GM23248 (cell line): ENCODE measurements around the gene LSAMP.

Experiments used
- EZH2 ChIP-seq: fragments of 200-600 bp; sonication (generic); IDR thresholded peaks from 2 replicates; pipeline ENCODE4 v1.6.1; 2018; ENCODE audit warnings: antibody characterized with exemption, mild to moderate bottlenecking; ENCODE audit not compliant: insufficient read depth, poor library complexity, severe bottlenecking
- EZH2phosphoT487 ChIP-seq: fragments of 200-600 bp; sonication (generic); IDR thresholded peaks from 2 replicates; pipeline ENCODE4 v1.6.1; 2018; ENCODE audit warnings: antibody characterized with exemption, moderate library complexity, mild to moderate bottlenecking, low read depth; ENCODE audit not compliant: insufficient read depth

DNA sequence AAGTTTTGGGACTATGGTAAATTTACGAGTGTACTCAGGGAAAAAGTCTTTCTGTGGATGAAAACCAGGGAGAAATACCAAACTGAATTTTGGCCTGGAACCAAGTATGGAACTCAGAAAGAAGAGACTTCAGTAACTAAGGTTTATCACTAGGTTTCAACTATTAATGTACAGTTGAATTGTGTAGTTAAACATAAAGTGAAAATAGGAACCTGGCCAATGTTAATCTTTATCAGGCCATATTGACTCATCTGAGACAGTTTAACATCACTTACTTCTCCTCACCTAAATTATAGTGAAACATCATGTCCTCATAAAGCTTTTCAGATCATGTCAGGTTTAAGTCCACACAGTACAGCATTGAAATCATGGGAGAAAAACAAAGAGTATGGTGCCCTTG, 197.7 kb downstream of the LSAMP start:
- TF ChIP-seq EZH2 = no peak
- no peak for TF ChIP-seq EZH2phosphoT487
